GM18508 (cell line): ENCODE results near the gene ERFL.

Source experiments
- ATAC-seq: cut with Tn5 transposase; IDR thresholded peaks from one replicate; pipeline ENCODE4 v1.9.1; 2021; ENCODE audit warnings: moderate number of reproducible peaks; ENCODE audit not compliant: insufficient read depth, unreplicated experiment

ERFL gene

GRCh38 chr19:41928221-41928683 is at the start of gene ERFL:
ERFL (minus strand) TSS chr19:41928449; CDS start chr19:41912919, 15,530 bp downstream.
- ATAC-seq, result no peak

DNA sequence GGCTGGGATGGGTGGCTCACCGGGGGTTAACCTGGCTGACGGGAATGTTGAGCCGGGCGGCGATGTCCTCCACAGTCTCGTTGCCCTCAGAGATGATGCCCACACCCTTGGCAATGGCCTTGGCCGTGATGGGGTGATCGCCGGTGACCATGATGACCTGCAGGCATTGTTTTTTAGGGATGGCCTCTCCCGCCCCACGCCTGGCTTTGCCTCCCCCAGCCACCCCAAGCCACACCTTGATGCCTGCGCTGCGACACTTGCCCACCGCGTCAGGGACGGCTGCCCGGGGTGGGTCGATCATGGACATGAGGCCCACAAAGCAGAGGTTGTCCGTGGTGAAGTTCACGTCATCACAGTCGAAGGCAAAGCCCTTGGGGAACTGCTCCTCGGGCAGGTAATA is 49.7 kb upstream of the ERFL start:
- ATAC-seq, result no peak

GRCh38 chr19:41974652-41975051 is 46.4 kb upstream of the ERFL start:
- no peak for ATAC-seq

DNA sequence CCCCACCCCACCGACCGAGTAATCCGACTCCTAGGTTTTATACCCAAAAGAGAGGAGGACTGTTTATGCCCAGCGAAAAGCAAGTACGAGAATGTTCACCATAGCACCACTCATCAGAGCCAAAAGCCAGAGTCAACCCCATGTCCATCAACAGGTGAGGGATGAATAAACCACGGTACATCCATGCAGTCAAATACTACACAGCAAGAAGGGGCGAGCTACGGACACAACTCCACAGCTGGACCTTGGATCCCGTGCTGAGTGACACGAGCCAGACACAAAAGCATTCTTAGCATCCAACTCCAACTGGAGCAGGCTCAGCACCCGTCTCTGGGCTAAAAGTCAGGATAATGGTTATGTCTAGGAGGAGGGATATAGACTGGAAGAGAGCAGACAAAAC is 43.1 kb upstream of the ERFL start:
- ATAC-seq, result no peak

GRCh38 chr19:41969772-41970458 is 41.7 kb upstream of the ERFL start:
- ATAC-seq, result no peak

DNA sequence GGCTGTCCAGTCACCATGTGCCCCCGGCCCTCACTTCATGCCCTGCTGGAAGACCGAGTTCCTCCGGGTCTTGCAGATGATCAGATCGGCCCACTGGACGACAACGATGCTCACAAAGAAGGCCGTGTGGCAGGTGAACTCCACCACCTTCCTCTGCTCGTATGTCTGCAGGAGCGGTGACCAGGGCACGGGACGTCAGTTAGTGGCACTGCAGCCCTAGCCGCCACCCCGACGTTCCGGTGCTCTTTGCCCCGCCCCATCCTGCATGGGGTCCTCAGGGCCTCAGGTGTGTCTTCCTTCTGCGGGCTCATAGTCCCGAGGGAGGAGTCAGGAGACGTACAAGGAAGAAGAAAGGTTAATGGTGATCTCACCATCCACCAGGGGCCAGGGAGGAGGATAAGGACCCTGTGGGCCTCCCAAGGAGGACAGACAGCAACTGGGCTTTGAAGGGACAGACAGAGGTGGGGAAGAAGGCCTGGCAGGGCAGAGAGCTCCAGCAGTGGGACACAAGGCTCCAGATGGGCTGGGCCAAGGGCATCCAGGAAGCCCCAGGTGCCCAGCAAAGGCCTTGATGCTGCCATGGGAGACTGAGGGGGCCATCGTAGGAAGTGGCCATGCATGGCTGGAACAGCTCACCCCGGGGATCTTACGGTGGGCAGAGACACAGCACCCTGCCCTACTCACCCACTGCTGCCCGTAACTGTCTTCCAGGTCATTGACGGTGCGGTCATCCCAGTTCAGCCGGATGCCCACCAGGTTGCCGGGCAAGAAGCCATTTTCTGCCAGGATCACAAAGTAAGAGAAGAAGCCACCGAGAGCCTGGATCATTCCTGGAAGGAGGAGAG is 40.7 kb upstream of the ERFL start:
- no peak for ATAC-seq

- ATAC-seq, result no peak
These were observed 39.0 kb upstream of the ERFL start for GRCh38 chr19:41967054-41967783.

DNA sequence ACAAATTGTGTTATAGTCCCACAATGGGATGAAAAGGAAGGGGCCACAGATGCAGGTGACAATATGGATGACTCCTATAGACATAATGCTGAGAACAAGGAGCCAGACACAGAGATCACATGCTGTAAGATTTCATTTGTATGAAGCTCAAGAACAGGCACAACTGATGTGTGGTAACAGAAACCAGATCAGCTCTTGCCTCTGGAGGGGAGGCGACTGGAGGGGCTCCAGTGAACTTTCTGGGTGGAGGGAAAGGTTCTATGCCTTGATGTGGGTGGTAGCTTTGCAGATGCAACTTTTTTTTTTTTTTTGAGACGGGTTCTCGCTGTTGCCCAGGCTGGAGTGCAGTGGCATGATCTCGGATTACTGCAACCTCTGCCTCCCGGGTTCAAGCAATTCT is 36.9 kb upstream of the ERFL start:
- no peak for ATAC-seq

- no peak for ATAC-seq
These were observed 32.7 kb upstream of the ERFL start for GRCh38 chr19:41960973-41961372.

DNA sequence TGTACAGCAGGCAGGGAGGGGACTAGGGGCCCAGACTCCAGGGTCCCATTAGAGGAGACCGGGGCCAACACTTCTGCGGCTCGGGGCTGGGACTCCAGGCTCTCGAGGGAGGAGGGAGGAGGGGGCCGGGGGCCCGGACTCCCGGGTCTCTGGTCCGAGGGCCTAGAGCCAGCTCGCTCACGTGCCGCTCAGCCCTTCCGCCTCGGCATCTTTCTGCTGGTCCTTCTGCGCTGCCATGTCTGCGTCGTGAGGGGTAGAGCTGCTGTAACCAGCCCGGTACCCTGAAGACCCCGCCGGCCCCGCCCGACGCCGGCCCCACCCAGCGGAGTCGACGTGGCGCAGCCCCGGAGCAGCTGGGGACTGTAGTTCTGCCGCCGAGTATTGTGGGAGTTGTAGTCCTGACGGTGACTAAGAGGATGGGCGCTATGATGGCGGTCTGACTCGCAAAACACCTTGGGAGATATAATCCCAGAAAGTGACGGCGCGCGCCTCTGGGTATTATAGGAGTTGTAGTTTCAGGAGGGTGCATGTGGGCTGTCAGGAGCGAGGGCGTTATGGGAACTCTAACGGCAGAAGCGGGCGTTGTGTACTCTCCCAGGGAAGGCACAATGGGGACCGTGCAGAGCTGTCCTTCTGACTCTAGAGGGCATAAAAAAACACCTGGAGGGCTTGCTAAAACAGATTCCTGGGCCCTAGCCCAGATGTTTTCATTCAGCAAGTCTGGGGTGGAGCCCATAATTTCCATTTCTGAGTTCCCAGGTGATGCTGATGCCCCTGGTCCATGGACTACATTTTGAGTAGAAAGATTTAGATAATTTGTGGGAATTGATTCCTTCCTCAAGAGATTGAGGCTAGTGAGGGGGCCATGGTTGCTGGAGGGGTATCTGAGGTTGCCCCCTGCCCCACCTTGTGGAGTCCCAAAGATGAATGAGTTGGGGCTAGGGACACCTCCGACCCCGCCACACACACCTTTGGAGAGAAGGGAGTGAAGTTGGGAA is 31.1 kb upstream of the ERFL start, which contains the start of gene RABAC1:
Gene RABAC1 (minus strand): TSS at position 266 of the 998 bp plus-strand sequence. CDS start 29 bp downstream, at position 237.
- ATAC-seq, result no peak

GRCh38 chr19:41958367-41959055 is 30.3 kb upstream of the ERFL start:
- ATAC-seq, result no peak

- ATAC-seq, result no peak
These were observed 29.7 kb upstream of the ERFL start for GRCh38 chr19:41957838-41958366.

- ATAC-seq, result no peak
These were observed 29.1 kb upstream of the ERFL start for GRCh38 chr19:41957161-41957837.

DNA sequence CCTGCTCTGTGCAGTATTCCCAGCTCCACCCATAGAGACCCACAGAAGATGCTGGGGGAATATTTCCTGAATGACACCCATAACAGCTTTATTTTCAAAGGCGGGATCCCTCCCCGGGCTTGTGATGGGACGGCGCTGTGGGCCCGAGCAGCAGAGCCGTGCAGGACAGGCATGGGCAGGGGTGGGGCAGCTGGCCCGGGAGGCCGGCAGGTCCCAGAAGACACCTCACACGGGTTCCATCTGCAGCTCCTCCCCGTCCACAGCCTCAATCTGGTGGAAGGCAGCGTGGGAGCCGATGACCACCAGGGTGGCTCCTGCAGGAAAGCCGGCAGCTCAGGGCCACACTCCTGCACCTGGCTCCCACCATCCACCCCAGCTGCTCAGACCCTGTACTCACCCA is 28.4 kb upstream of the ERFL start:
- ATAC-seq, result no peak

DNA sequence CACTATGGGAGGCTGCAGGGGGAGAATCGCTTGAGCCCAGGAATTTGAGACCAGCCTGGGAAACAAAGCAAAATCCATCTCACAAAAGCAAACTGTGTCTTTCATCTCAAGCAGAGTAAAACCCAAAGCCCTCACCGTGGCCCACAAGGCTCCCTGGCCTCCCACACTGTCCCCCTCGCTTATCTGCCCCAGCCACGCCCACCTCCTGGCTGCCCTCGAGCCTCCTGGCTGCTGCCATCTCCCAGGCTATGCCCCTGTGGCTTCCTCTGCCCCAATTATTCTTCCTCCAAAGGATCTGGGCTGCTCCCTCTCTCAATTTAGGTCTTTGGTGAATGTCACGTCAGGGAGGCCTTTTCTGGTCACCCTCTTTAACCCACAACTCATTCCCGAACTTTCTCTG is 27.3 kb upstream of the ERFL start:
- ATAC-seq, result no peak

- ATAC-seq, result no peak
These were observed 23.5 kb upstream of the ERFL start for GRCh38 chr19:41951686-41952172.

DNA sequence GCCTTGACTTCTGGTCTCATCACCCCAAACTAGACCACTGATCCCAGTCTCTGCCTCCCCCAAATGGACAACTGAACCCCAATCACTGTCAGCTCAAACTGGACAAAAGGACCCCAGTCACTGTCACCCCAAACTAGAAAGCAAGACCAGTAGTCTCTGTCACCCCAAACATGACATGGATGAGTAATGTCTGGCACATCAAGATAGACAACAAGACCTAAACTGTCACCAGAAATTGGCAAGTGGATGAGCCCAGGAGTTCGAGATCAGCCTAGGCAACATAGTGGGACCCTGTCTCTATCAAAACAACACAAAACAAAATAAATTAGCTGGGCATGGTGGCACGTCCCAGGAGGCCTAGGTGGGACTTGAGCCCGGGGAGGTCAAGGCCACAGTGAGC is 18.8 kb upstream of the ERFL start:
- no peak for ATAC-seq

DNA sequence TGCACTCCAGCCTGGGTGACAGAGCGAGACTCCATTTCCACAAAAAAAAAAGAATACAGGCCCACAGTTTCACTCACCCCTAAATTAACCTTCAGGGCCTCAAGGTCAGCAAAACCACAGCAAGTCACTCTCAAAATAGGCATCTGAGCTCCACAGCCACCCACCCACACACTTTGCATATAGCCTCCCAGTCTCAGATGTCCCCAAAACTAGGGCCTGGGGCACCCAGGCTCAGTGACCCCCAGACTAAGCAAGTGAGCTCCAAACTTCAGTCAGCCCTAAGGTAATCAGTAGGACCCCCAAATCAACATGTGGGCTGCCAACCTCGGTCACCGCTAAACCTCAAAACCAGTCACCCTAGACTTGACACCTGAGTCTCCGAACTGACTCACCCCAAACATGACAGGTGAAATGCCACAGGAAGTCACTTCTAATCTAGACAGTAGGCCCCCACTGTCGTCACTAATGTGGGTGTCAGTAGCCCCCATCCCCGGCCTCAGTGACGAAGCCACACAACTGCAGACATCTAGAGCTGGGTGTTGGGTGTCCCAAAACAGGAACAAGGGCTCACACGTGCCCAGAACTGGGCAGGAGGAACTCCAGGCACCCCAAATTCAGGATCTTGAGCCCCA is 17.0 kb upstream of the ERFL start:
- peak; percentile 78 for ATAC-seq
